Stomach (tissue), 9 donors: ENCODE results near the gene P2RY8. TPM values are rescaled to one million over a fixed set of nuclear protein-coding genes. Genes with fewer than 3 reads are reported as not detected.

Experiments
- DNase-seq, 2 donors: peaks; one replicate each; pipeline versions ENCODE4 v3.0.0 to v3.0.0-alpha.2; 2013 to 2019
- H3K27ac ChIP-seq, 5 donors: fragments of 200-600 bp in 4 of 5; sonication (generic) in 4 of 5; one replicate each; pipeline ENCODE4 v1.5.1; 2013 to 2019; ENCODE audit warnings: mild to moderate bottlenecking in 1 of 5, moderate library complexity in 1 of 5
- H3K27me3 ChIP-seq, 3 donors: fragments of 200-600 bp; sonication (generic); one replicate each; pipeline ENCODE4 v1.5.1; 2017 to 2019; ENCODE audit warnings: mixed run types in 1 of 3
- H3K36me3 ChIP-seq, 4 donors: fragments of 200-600 bp; sonication (generic); 1 replicate in 3 of 4; 2 replicates in 1 of 4; pipeline ENCODE4 v1.5.1; 2016 to 2019
- H3K4me1 ChIP-seq, 4 donors: fragments of 200-600 bp; sonication (generic); one replicate each; pipeline ENCODE4 v1.5.1; 2016 to 2019
- H3K4me3 ChIP-seq, 4 donors: fragments of 200-600 bp; sonication (generic) in 3 of 4; one replicate each; pipeline ENCODE4 v1.5.1; 2016 to 2019; ENCODE audit warnings: mild to moderate bottlenecking in 1 of 4
- H3K9me3 ChIP-seq, 4 donors: fragments of 200-600 bp; sonication (generic); one replicate each; pipeline ENCODE4 v1.5.1; 2016 to 2019
- EP300 ChIP-seq: sonication (generic); formaldehyde crosslinking; IDR thresholded peaks from one replicate; pipeline ENCODE4 v1.6.1; 2017; ENCODE audit warnings: antibody characterized with exemption
- POLR2A ChIP-seq, 4 donors: fragments of 450-650 bp; IDR thresholded peaks; one replicate each; pipeline ENCODE4 v1.6.1; 2016; ENCODE audit warnings: antibody characterized with exemption in 4 of 4, control low read depth in 2 of 4, mild to moderate bottlenecking in 1 of 4, moderate library complexity in 1 of 4
- POLR2AphosphoS5 ChIP-seq, 3 donors: sonication (generic); formaldehyde crosslinking; IDR thresholded peaks; one replicate each; pipeline ENCODE4 v1.6.1; 2016; ENCODE audit warnings: antibody characterized with exemption in 3 of 3
- whole genome bisulfite sequencing, 5 donors: extraction: QIAGEN DNeasy Blood & Tissue Kit in 3 of 5; methylation state at CpG; one replicate each; pipeline versions ENCODE4 v1.1.5 to v1.1.7; 2013 to 2018; 5-methylcytosine and 5-hydroxymethylcytosine counted together
- intact Hi-C: fragments of 100-400 bp; cut with DNase I; formaldehyde crosslinking; loops from one replicate; pipeline ENCODE4 v1.15.1; 2023; ENCODE audit warnings: low total_unique reads
- polyA plus RNA-seq, 3 donors: library from polyadenylated mRNA; stranded (reverse); fragments of 200-250 nt; gene quantifications; one replicate each; pipeline ENCODE4 v1.2.3, GENCODE V29; 2013
- total RNA-seq, 5 donors: library from RNA; depleted of rRNA; stranded (reverse); fragments of >200 nt; gene quantifications; one replicate each; pipeline versions ENCODE4 v1.1.0 to v1.2.3, GENCODE V29; 2014 to 2016
- TF ChIP-seq, protein P1 (sequence below), 7 experiments: fragments of 450-650 bp in 4 of 7; fragments of 200-600 bp in 3 of 7; sonication (generic) in 3 of 7; IDR thresholded peaks; one replicate each; pipeline ENCODE4 v1.5.1; 2016 to 2019; ENCODE audit warnings: antibody characterized with exemption in 7 of 7, control low read depth in 2 of 7, mild to moderate bottlenecking in 1 of 7
- donor health status: healthy with polysubstance abuse.
- donor health status: Bipolar disorder and iron deficiency.
- donor health status: healthy.

P2RY8 gene
- total and polyA plus RNA-seq, 8 donors = 0.31 to 3.3 (median 1.3) TPM; not detected in 2

DNA sequence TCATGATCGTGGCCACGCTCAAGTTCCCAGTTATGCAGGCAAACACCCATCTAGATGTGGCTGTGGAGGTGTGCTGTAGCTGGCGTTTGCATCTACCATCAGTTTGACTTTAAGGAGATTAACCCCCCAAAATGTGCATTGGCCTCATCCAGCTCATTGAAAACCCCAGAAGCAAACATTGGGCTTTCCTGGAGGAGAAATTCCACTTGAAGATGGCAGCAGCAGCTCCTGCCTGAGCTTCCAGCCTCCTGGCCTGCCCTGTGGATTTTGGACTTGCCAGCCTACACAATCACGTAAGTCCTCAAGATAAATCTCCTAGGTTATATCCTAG lies 114.9 kb downstream of the P2RY8 start:
- Histone ChIP-seq H3K36me3 (peaks cover 19 to 81% (median 63%) of the 10 kb centered on the region in 4 donors), H3K9me3 (peaks cover 14 to 32% (median 25%) of the 10 kb centered on the region in 4 donors), H3K4me3 (no peak overlapping the region), H3K27me3 (no peaks in the 10 kb centered on the region), H3K27ac (no peak overlapping the region), H3K4me1 (peaks cover 0 to 3% (median 0%) of the 10 kb centered on the region in 4 donors)
- TF ChIP-seq, protein P1, sequence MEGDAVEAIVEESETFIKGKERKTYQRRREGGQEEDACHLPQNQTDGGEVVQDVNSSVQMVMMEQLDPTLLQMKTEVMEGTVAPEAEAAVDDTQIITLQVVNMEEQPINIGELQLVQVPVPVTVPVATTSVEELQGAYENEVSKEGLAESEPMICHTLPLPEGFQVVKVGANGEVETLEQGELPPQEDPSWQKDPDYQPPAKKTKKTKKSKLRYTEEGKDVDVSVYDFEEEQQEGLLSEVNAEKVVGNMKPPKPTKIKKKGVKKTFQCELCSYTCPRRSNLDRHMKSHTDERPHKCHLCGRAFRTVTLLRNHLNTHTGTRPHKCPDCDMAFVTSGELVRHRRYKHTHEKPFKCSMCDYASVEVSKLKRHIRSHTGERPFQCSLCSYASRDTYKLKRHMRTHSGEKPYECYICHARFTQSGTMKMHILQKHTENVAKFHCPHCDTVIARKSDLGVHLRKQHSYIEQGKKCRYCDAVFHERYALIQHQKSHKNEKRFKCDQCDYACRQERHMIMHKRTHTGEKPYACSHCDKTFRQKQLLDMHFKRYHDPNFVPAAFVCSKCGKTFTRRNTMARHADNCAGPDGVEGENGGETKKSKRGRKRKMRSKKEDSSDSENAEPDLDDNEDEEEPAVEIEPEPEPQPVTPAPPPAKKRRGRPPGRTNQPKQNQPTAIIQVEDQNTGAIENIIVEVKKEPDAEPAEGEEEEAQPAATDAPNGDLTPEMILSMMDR (IDR thresholded peaks at IDR 0.05) = no peak
- no peak for TF ChIP-seq POLR2AphosphoS5 (IDR thresholded peaks at IDR 0.05)
- no peak for TF ChIP-seq EP300
- TF ChIP-seq POLR2A (IDR thresholded peaks at IDR 0.05) = no peak
- intact Hi-C loops = no loop called here
- no peak for DNase-seq
- WGBS, 5 donors = 94 to 99% (median 96%) methylated on average over 4 of the region's 4 CpGs

DNA sequence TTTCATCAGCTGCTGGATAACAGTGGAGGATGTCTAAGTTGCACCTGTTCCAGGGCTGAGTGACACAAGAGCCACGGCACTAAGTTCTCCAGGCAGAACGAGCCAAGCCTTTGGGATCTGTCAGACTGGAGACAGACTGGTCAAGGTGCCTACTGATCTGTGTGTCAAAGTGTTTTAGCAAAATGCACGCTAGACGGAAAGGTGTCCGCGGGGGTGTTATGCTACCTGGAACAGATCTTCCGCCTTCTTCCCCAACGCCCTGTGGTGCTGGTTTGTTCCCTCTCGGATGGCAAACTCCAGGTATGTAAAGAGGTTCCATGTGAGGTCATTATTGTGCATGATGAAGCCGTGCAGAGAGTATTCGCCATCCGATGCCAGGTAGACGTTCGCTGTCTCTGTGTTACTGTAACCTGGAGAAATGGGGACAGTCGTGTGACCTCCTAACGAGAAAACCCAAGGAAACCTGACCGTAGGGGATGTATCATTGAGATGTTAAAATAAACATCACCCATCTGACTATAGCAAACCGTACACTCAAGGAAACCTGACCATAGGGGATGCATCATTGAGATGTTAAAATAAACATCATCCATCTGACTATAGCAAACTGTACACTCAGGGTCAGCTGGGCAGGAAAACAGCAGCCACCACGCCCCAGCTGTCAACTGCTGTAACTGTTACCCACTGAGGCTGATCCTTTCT lies 115.4 kb downstream of the P2RY8 start:
- no peaks in the 10 kb centered on the region for H3K27me3 ChIP-seq
- intact Hi-C loops = no loop called here
- DNase-seq = no peak
- WGBS, 5 donors = 97% methylated on average over 19 of the region's 19 CpGs
- H3K4me1 ChIP-seq = peaks cover 0 to 3% (median 0%) of the 10 kb centered on the region in 4 donors
- H3K27ac ChIP-seq = no peak overlapping the region
- TF ChIP-seq POLR2A (IDR thresholded peaks at IDR 0.05) = no peak
- no peak for TF ChIP-seq EP300
- no peak for TF ChIP-seq POLR2AphosphoS5 (IDR thresholded peaks at IDR 0.05)
- TF ChIP-seq, protein P1 (IDR thresholded peaks at IDR 0.05) = no peak
- peaks cover 19 to 85% (median 65%) of the 10 kb centered on the region in 4 donors for H3K36me3 ChIP-seq
- H3K4me3 ChIP-seq = no peak overlapping the region
- peaks cover 14 to 32% (median 25%) of the 10 kb centered on the region in 4 donors for H3K9me3 ChIP-seq

DNA sequence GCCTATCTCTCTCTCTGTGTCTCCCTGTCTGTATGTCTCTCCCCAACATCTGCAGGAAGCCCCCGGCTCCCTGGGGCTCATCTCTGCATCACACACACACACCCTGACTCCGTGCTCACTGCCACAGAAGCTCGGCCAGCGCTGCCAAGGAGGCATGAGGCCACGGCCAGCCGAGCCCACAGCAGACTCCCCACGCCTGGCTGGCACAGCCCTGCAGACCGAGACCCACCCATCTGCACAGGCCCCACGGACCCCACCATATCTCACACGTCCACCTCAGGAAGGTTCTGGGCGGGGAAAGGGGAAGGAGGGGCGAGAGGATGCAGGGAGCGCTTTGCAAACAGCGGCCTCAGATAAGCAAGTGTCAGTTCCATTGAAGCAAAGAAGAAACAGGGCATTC lies 116.6 kb downstream of the P2RY8 start:
- Histone ChIP-seq H3K36me3 (peaks cover 19 to 84% (median 63%) of the 10 kb centered on the region in 4 donors), H3K27me3 (no peaks in the 10 kb centered on the region), H3K9me3 (peaks cover 14 to 32% (median 25%) of the 10 kb centered on the region in 4 donors), H3K27ac (no peak overlapping the region), H3K4me1 (peaks cover 0 to 3% (median 0%) of the 10 kb centered on the region in 4 donors), H3K4me3 (no peak overlapping the region)
- intact Hi-C loops = no loop called here
- TF ChIP-seq POLR2AphosphoS5 (IDR thresholded peaks at IDR 0.05) (no peak), POLR2A (IDR thresholded peaks at IDR 0.05) (no peak), EP300 (no peak)
- TF ChIP-seq, protein P1 (IDR thresholded peaks at IDR 0.05) = no peak
- no peak for DNase-seq
- 37 to 66% (median 55%) methylated on average over 8 to 14 of the region's 14 CpGs for WGBS, 5 donors

DNA sequence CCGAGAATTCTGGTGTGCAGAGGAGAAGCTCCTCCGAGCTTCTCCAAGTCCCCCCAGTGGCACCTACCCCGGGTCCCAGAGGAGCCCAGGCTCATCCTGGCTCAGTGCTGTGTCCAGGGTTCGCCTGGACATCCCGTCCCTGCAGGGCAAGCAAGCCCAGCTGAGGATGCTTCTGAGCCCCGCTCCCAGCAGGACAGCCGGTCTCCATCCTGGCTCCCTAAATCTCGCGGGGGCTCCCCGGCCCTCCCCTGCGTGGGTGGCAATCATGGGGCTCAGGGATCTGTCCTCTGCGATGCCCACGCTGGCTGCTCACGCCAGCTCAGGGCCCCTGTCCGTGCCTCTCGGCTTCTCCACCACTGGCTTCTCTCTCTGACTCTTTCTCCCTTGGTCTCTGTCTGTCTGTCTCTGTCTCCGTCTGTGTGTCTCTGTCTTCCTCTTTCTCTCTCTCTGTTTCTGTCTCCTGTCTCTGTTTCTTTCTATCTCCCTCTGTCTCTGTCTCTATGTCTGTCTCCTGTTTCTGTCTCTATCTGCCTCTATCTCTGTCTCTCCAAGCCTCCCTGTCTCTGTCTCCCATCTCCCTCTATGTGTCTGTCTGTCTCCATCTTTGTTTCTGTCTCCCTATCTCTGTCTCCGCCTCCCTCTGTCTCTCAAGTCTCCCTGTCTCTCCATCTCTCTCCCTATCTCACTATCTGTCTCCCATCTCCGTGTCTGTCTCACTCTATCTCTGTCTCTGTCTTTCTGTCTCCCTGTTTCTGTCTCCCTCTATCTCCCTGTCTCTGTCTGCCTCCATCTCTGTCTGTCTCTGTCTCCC lies 117.2 kb downstream of the P2RY8 start:
- no peaks in the 10 kb centered on the region for H3K27me3 ChIP-seq
- intact Hi-C loops = no loop called here
- peaks cover 0 to 3% (median 0%) of the 10 kb centered on the region in 4 donors for H3K4me1 ChIP-seq
- H3K9me3 ChIP-seq = peaks cover 14 to 32% (median 25%) of the 10 kb centered on the region in 4 donors
- 87 to 91% (median 89%) methylated on average over 14 to 19 of the region's 19 CpGs for WGBS, 5 donors
- no peak overlapping the region for H3K27ac ChIP-seq
- H3K4me3 ChIP-seq = no peak overlapping the region
- H3K36me3 ChIP-seq = peaks cover 16 to 80% (median 59%) of the 10 kb centered on the region in 4 donors
- TF ChIP-seq POLR2AphosphoS5 (IDR thresholded peaks at IDR 0.05) = no peak
- no peak for TF ChIP-seq EP300
- TF ChIP-seq, protein P1 (IDR thresholded peaks at IDR 0.05) = no peak
- TF ChIP-seq POLR2A (IDR thresholded peaks at IDR 0.05) = no peak
- DNase-seq = no peak
